Hematopoietic multipotent progenitor cell treated with erythropoietin and hydrocortisone succinate and interleukin-3 and kit ligand, for 4 days (in vitro differentiated cells): ENCODE results near the gene LCP2.
A peak's percentile ranks its signal among the peaks of the same experiment; 100 is the strongest.

ENCODE experiments used
- DNase-seq: peaks from one replicate; pipeline ENCODE4 v3.0.0-alpha.2; 2015

Gene LCP2

DNA sequence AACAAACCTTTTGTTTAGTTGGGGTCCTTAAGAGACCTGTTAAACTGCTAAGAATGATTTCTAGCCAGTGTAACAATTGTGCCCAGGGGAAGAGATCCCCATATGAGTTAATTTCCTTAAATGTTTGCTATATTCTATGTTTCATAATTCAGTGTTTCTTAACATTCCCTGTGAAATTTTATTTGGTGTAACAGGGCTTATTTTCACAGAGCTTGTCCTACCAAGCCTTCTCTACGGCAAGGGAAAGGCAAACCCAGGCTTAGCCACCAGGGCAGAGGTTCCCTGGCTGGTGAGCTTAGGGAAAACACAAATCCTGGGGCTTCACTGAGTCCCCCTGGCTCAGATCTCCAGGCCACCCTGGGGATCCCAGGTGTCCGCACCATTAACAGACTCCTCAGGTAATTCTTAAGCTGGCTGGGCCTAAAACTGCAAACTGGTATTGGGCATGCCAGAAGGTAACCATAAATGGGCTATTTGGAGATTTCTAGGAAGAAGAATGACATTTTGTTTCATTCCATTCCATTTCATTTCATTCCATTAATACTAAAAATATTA, 17.0 kb upstream of the LCP2 start:
- no peak for DNase-seq

DNA sequence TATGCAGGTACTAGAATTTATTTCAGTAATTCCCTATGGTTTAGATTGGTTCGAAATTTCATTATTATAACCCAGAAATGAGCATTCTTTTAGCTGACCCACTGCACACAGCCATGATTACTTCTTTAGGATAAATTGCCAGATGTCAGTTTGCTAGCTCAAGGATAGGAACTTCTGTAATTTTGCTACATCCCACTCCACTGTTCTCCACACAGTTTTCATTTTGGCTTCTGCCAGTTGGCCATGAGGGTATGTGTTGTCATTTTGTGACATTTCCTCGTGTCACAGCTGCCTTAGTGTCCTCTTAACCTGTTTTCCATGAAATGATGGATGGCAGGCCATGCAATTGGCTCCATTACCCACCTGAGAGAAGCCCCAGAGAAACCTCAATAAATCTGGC, 16.2 kb upstream of the LCP2 start:
- no peak for DNase-seq

DNA sequence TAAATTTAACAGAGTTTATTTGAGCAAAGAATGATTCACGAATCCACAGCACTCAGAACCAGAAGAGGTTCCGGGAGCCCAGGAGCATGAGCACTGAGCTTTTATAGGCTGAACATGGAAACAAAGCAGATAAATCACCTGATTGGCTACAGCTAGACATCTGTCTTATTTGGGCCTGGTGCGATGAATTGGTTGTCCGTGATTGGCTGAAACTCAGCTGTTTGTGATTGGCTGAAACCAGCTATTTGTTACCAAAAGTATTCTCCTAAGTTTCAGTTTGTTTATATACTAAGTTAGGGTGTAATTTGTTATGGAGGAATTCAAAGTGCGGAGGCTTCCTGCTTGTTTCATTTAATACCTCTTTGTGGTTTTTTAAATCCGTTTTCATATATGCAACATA, 15.8 kb upstream of the LCP2 start:
- DNase-seq: peak; percentile 55

DNA sequence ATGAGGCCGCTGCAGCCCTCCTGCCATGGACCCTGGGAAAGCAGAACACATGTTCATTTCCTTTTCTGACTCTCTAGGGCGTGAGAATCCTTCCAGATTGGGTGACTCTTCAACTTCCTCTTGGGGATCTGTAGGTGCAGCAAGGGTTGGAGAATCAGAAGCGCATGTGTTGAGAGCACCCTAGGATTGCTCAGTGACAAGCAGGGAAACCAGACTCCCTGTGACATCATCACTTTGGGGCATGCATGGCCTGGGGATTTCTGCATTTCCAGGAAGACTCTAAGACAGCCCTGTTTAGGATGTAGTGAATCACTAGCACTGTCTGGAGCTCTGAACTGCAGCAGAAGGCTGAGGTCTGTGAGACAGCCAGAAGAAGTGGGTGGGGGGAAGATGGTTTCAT, 15.1 kb upstream of the LCP2 start:
- peak; percentile 66 for DNase-seq

DNA sequence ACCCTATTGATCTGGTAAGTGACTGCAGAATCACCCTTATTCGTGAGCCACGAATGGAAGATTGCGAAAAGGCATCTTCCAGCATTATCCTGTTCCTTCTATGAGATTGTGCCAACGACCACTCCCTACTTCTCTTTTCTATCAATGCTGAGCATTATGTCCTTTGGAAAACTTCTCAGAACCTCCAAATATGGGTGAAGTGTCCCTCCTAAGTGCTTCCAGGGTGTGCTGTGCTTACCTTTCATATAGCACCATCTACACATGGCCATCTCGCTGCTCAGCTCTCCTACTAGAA, 14.7 kb upstream of the LCP2 start:
- no peak for DNase-seq

DNA sequence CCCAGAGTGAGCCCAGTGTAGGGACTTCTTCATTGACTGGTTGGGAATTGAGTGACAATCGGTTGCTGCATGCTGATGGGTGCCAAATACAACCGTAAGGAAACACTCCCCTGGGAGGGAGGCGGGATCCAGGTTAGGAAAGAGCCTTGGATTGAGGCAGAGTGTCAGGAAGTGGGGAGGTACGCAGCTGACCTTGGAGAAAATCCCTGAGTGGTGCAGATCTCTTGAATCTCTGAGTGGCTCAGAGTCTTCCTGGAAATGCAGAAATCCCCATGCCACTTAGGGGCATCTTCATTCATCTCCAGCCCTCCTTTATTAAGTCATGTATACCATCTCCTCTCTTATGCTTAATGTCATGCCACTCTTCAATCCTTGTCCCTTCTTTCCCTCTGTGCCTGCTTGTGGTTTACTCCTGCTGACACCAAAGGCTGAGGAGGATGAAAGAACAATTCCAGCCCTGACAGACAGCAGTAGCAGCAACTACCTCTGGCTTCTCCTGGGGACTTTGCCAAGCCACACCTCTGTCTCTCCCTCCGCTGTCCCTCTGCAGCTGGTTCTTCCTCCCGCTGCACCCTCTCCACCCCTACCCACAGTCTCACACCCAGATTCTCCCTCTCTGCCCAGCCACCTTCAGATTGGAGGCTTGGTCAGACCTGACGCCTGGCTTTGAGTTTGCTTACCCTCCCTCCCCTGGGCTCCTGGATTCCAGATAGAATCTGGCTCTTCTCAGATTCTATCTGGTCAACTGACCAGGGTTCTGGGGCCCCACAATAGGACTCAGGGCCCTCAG, 14.1 kb upstream of the LCP2 start:
- peak; percentile 53 for DNase-seq

DNA sequence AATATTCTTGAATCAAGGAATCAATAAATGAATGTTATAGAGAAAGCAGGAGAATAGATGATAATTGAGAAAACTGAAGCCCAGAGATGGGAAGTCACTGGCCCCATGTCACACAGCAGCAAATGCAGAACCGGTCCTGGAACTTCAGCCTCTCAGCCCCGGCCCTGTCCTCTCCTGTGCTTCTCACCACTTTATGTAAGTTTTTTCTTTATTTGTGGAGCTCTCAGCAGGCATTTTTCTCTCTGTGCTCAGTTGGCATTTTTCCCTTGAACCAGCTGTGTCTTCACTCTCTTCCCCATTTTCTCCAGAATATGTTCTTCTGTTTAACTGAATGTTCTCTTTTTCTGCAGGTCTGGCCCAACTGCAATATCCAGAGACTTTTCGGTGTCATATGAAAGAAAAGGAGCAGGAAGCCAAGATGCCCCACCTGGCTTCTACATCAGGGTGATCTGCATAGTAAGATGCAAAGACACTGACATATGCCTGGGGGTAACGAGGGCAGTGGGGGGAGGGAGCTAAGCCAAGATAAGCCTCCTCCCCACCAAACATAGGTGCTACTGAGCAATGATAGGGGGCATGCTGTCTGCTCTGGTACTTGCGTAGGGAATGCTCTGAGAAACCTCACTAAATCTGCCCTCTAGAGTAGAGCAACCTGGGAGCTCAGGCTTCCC, 12.8 kb upstream of the LCP2 start:
- peak; percentile 36 for DNase-seq

DNA sequence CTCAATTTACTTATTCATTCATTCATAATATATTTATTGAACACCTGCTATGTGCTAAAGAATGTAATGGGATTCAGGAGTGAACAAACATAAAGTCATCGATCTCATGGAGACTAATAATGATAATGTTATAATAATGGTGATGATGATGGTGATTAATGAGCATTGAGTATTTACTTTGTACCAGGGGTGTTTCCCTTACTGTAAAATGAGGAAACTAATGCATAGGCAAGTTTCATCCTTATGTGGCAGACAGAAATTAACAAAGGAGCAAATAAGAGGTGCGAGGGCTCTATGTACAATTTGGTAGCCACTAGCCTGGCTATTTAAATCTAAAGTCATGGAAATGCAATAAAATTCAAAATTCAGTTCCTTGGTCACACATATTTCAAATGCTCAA, 11.1 kb upstream of the LCP2 start:
- no peak for DNase-seq

DNA sequence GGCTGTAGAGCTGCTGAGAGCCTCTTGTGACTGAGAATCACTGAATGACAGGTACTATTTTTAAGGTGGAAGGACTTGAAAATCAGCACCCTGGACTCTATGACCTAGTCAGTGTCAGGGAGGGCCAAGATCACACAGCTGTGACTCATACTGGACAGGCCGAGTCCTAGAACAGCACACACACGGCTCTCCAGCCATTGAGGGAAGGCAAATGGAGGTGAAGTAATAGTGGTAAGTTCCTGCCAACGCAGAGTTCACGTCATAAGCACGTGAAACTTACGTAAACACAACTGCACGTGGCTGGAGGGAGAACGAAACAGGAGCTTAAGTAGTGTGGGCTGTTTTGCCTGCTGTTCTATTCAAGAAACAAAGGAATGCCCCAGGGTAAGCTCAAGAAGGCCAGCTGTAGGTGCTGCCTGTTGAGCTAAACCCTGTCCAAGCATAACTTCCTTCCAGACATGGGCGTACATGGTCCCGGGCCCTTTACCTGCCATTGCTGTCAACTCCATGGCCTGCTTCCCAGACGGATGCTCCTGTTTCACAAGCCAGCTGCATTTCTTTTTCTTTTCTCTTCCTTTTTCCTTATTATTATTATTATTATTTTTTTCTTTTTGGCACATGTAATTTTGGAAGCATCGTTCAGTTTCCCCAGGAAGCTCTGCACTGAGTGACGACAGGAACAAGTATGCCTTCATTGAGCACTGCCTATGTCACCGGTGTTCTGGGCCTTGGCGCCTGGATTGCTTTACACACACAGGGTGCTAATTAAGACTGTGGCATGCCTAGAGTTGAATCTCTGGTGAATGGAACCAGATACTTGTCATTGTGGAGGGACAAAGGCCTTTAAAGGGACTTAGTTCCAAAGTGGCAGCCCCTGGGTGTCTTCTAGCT, 10.2 kb upstream of the LCP2 start:
- DNase-seq: peak; percentile 44

DNA sequence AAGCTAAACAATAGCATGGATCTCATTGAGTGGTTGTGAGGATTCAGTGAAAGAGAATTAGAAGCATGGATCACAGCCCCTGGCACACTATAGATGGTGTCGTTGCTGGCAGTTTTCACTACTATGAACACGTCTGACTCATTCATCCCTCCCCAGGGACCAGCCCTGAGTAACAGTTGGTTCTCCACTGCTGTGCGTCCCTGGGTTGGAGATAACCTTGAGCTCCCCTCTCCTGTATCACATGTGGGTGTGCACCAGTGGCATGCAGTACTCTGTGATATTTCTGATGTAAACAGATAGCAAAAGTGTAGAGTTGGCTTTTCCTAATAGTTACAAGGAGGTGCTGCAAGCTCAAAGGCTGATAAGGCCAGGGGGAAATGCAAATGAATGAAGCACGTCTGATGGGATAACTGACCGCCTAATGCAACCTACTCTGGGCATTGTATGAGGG, 8.8 kb upstream of the LCP2 start:
- peak; percentile 94 for DNase-seq

DNA sequence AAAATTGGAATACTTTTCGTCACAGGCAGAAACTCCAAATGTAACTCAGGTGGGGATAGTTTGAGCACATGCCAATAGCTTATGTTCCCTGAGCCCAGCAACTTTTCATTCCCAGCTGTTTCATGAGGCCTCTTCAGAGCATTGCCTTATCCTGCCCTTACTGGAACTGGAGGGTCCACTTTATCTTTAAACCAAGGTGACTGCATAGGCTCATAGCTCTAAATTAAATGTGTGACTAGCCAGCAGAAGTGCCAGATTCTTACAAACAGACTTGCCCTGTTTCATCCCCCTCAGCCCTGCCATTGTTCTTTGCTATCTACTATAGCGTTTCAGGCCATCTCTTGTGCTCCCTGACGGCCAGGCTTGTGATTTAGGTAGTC, 8.1 kb upstream of the LCP2 start:
- no peak for DNase-seq

DNA sequence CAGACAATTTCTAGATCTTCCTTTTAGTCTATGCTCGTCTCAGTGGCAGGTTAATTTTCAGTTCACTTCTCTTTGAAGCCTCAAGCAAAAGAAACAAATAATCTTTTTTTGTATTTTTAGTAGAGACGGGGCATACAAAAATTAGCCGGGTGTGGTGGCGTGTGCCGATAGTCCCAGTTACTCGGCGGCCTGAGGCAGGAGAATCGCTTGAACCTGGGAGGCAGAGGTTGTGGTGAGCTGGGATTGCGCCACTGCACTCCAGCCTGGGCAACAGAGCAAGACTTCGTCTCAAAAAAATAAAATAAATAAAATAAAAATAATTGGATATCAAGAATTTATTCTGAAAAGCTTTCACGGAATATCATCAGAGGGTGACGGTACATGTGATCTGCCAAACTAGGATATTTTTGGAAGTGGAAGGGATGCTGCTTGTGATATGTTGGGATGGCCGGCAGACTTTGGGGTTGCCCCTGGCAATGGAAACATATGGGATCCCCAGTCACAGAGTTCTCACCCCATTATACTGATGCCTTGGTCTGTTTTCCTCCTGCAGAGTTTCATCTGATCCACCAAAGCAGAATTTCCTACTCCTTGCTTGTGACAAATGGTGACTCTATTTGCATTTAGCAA, 7.6 kb upstream of the LCP2 start:
- no peak for DNase-seq

DNA sequence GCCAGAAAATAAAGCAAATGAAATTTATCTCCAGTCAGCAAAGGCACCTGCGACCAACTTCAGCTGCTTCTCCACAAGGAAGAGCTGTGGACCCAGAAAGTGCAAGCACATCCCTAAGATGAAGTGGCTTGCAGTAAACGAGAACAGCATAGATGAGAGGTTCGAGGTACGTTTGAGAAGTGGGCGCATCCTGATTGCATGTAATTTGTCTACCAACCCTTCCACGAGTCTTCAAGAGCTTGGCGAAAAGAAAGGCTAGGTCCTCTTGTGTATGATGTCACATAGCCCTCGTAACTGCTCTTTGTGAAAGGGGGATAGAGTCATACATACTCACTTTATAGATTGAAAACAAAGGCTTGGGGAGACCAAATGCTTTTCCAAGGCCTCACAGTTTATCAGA, 6.0 kb upstream of the LCP2 start:
- DNase-seq: no peak

DNA sequence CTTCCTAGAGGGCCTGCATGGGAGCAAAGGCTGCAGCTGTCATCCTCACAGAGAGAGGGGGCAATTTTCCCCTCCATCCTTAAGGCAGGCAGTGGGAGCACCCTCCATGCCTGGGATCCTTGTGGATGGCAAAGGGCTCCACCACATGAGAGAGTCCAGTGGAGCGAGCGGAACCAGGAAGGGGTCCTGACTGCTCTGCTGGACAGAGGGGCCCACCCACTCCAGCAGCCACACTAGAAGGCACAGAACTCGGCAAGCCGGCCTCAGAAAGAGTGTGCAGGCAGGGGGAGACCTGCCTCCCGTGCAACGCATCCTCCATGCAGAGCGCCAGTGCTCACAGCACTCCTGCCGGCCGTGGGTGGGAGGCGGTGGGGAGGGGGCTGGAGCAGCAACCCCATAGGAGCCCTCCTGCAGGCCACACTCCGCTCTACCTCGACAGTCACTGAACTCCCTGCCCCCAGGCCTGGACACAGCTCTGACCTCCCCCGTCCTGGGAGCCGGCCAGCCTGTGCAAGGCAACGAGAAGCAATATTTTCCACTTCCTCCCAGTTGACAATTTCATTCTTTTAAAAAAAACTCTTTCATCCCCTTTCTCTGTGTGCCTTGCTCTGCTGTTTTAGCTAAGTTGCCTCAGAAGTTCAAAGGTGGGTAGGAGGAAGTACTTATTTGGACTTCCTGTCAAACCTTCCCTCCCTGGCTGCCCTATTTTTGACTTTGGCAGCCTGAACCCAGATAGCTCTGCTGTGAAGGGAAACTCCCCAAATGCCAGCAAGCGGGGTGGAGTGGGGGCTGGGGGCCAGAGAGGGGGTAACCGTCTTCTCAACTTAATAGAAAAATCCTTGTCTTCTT, 5.3 kb upstream of the LCP2 start:
- DNase-seq: peak; percentile 91

DNA sequence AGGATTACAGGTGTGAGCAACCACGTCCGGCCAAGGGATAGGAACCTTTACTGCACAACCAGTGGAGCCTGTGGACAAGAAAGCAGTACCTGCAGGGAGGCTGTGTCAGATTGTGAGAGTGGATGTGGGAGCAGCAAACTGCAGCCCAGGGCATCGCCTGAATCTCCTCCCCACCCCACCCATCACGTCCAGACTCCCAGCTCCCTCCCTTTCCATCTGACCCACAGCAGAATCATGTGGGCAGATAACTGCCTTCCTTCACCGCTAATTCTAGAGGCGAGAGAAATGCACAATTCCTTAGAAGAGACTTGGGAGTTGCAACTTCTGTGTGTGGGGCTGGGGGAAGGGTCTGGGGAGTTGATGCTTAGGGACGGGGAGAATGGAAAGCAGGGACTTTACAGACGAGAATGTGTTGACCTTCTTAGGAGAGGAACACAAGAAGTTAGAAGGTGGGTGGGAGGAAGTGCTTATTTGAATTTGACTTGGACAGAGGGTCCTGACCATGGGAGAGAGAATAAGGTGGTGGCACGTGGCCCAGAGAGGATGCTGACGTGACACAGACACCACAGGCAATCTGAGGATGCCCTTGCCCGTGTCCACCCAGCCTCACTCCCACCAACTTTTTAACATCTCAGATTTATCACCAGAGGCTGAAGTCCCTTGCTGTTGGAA, 4.5 kb upstream of the LCP2 start:
- DNase-seq: peak; percentile 62

DNA sequence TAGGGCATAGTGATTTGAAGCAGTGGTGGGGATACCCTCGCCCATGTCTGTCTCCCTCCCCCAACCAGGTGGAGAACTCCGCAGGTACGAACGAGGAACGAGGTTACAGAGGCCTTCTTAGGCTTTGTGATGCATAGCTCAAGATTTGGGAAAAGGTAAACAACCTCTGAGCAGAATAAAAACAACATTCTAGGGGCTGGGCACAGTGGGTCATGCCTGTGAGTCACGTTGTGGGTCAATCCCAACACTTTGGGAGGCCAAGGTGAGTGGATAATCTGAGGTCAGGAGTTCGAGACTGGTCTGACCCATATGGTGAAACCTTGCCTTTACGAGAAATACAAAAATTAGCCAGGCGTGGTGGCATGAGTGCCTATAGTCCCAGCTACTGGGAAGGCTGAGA, 3.6 kb upstream of the LCP2 start:
- DNase-seq: no peak

DNA sequence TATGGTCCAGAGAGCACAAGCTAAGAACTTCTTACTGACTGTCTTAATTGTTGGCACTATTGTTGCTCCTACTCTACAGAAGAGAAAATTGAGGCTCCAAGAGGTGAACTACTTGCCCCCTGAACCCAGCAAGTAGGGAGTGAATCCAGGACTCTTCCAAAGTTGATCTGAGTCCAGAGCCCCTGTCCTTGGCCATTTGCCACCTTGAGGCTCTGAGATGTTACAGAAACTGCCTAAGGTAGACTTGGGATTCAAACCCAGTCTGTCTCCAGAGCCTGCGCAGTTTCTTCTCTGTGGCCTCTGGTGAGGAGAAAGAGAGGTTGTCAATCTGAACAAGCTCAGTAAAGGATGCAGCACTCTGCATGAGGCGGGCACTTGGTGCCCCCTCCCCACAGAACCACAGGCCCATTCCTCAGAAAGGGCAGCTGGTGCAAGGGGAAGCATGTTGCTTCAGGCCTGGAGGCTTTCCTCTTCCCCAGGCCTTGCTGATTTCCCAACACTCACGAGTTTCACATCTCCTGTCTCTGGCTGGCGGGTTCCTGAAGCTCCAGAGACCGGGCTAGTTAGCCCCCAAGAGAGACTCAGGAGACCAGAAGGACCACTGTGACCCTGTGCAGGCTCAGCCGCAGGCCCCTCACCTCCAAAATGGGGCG, 2.9 kb upstream of the LCP2 start:
- DNase-seq: peak; percentile 41

DNA sequence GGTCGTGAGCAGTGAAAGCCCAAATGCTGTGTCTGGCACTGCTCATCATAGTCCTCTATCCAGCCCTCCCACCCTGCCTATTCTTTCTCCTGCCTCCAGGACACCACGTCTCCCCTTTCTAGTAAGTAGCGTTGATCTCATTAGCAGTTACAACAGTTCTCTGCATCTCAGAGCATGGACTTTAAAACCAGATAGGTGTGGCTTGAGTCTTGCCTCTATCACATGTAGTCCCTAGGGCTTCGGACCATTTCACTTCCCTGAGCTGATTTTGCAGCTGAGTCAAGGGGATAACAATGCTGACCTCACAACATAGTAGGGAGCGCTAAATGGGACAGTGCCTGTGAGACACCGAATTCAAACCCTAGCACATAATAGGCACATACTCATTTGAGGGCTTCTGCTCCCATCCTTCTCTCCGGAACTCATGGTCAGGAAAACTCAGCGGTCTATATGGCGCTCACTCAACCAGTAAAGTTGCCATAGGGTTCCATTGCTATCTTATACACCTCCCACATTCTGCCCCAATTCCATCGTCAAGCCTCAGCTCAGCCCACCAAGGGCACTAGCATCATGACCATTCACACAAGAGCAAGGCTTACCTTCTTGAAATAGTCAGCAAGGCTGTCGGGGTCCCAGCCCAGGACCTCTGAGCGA, 515 bp downstream of the LCP2 start:
- DNase-seq: peak; percentile 76

DNA sequence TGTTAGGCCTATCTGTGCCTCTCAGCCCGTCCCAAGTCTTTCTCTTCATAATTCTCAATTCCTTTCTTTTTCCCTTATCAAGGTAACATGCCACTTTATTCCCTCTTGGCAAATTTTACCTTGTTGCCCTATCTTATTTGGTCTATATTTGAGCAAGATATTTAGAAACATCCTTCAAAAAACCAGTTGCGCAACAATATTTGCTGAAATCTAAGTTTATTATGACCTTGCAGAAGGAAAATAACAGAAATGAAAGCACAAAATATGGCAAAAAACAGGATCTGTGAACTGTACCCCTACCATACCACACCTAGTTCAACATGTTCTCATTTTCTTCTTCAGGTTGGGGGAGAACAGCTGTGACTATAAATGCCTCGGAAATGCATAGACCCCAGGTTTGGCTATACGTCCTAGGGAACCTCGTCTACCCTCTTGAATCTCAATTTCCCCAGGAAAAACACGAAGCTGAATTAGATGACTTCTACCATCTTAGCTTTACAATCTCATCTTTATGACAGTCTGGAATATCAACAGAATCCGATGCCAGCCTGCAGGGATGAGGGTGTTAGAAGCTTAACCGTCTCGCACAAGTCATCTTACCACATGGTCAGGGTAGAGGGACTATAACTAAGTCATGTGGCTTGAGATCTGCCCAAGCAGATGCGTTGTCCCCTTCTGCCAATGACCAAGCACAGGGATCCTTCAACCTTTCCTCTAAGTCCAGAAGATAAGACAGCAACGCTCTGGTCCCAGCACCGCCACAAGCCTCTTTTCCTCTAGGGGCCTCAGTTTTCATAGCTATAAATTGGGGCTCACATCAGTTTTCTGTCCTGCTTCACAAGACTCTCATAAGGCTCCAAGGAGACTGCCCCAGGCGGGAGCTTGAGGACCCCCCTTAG, 1.3 kb downstream of the LCP2 start:
- peak; percentile 83 for DNase-seq
